Loucy (cell line): ENCODE data around the gene TBCC.

Experiments used
- H2AFZ ChIP-seq: fragments of 200-600 bp; sonication (generic); 2 replicates; pipeline ENCODE4 v1.6.0; 2016; ENCODE audit warnings: antibody characterized with exemption, mild to moderate bottlenecking, low read length, moderate library complexity
- H3F3A ChIP-seq: fragments of 200-600 bp; 2 replicates; pipeline ENCODE4 v1.6.0; 2016; ENCODE audit warnings: antibody characterized with exemption, low read depth, mild to moderate bottlenecking
- H3K27me3 ChIP-seq: fragments of 200-600 bp; sonication (generic); 2 replicates; pipeline ENCODE4 v1.6.1; 2014; ENCODE audit warnings: low read length, mild to moderate bottlenecking; ENCODE audit not compliant: insufficient read depth, poor library complexity, severe bottlenecking
- H3K36me3 ChIP-seq: fragments of 200-600 bp; sonication (generic); 2 replicates; pipeline ENCODE4 v1.6.1; 2016; ENCODE audit warnings: low read length; ENCODE audit not compliant: insufficient read depth
- H3K4me1 ChIP-seq: fragments of 200-600 bp; sonication (generic); 2 replicates; pipeline ENCODE4 v1.5.1; 2014; ENCODE audit warnings: low read length, mild to moderate bottlenecking; ENCODE audit not compliant: insufficient read depth, poor library complexity, severe bottlenecking
- H3K4me2 ChIP-seq: fragments of 200-600 bp; sonication (generic); 2 replicates; pipeline ENCODE4 v1.6.0; 2014; ENCODE audit warnings: antibody characterized with exemption, low read length, low read depth, mild to moderate bottlenecking; ENCODE audit not compliant: poor library complexity, severe bottlenecking
- H3K4me3 ChIP-seq: fragments of 200-600 bp; sonication (generic); 2 replicates; pipeline ENCODE4 v1.5.1; 2014; ENCODE audit warnings: low read length, mild to moderate bottlenecking, mixed read lengths; ENCODE audit not compliant: poor library complexity, severe bottlenecking
- H3K79me2 ChIP-seq: fragments of 200-600 bp; sonication (generic); 2 replicates; pipeline ENCODE4 v1.6.1; 2014; ENCODE audit warnings: low read length; ENCODE audit not compliant: insufficient read depth
- H3K9ac ChIP-seq: fragments of 200-600 bp; sonication (generic); 2 replicates; pipeline ENCODE4 v1.6.0; 2014; ENCODE audit warnings: mild to moderate bottlenecking, low read depth, low read length, moderate library complexity; ENCODE audit not compliant: poor library complexity, severe bottlenecking
- H3K9me2 ChIP-seq: fragments of 200-600 bp; sonication (generic); replicated peaks from 2 replicates; pipeline ENCODE4 v1.6.1; 2016; ENCODE audit warnings: low read depth, low read length, mixed read lengths
- H3K9me3 ChIP-seq: fragments of 200-600 bp; sonication (generic); 2 replicates; pipeline ENCODE4 v1.6.1; 2014; ENCODE audit warnings: mild to moderate bottlenecking, antibody characterized with exemption, low read length, low read depth; ENCODE audit not compliant: insufficient read depth
- H4K20me1 ChIP-seq: fragments of 200-600 bp; sonication (generic); 2 replicates; pipeline ENCODE4 v1.6.0; 2014; ENCODE audit warnings: antibody characterized with exemption, low read length, mild to moderate bottlenecking; ENCODE audit not compliant: insufficient read depth, poor library complexity, severe bottlenecking
- EZH2phosphoT487 ChIP-seq: fragments of 200-600 bp; IDR thresholded peaks from 2 replicates; pipeline ENCODE4 v1.6.1; 2018; ENCODE audit warnings: antibody characterized with exemption, mild to moderate bottlenecking, moderate library complexity, borderline replicate concordance
- TF ChIP-seq, protein P1 (sequence below): fragments of 200-600 bp; sonication (generic); conservative IDR thresholded peaks from 2 replicates; pipeline ENCODE4 v1.5.1; 2014; ENCODE audit warnings: mild to moderate bottlenecking, antibody characterized with exemption, low read length

Gene TBCC

GRCh38 chr6:42766163-42766670 lies 20.3 kb upstream of the TBCC start:
- peaks cover 4% of the 10 kb centered on the region for H3K4me1 ChIP-seq
- no peak overlapping the region for H3K4me2 ChIP-seq
- no peaks in the 10 kb centered on the region; the same call in 1 of the 2 replicates for H3F3A ChIP-seq
- no peaks in the 10 kb centered on the region for H3K9me3 ChIP-seq
- H3K4me3 ChIP-seq = no peak overlapping the region
- H3K27me3 ChIP-seq = no peaks in the 10 kb centered on the region
- no peaks in the 10 kb centered on the region for H3K36me3 ChIP-seq
- H4K20me1 ChIP-seq = no peaks in the 10 kb centered on the region
- no peak overlapping the region for H2AFZ ChIP-seq
- TF ChIP-seq EZH2phosphoT487 = no peak
- TF ChIP-seq, protein P1, sequence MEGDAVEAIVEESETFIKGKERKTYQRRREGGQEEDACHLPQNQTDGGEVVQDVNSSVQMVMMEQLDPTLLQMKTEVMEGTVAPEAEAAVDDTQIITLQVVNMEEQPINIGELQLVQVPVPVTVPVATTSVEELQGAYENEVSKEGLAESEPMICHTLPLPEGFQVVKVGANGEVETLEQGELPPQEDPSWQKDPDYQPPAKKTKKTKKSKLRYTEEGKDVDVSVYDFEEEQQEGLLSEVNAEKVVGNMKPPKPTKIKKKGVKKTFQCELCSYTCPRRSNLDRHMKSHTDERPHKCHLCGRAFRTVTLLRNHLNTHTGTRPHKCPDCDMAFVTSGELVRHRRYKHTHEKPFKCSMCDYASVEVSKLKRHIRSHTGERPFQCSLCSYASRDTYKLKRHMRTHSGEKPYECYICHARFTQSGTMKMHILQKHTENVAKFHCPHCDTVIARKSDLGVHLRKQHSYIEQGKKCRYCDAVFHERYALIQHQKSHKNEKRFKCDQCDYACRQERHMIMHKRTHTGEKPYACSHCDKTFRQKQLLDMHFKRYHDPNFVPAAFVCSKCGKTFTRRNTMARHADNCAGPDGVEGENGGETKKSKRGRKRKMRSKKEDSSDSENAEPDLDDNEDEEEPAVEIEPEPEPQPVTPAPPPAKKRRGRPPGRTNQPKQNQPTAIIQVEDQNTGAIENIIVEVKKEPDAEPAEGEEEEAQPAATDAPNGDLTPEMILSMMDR = no peak
- no peaks in the 10 kb centered on the region for H3K79me2 ChIP-seq
- H3K9ac ChIP-seq = no peak overlapping the region
- H3K9me2 ChIP-seq = no peaks in the 10 kb centered on the region

- TF ChIP-seq, protein P1 = no peak
- TF ChIP-seq EZH2phosphoT487 = no peak
- Histone ChIP-seq H3K4me1 (no peaks in the 10 kb centered on the region), H4K20me1 (no peaks in the 10 kb centered on the region), H3K9ac (no peak overlapping the region), H3K4me2 (no peak overlapping the region), H3K36me3 (no peaks in the 10 kb centered on the region), H3K9me2 (no peaks in the 10 kb centered on the region), H3K79me2 (no peaks in the 10 kb centered on the region), H3K9me3 (no peaks in the 10 kb centered on the region), H2AFZ (no peak overlapping the region), H3F3A (no peaks in the 10 kb centered on the region; the same call in 1 of the 2 replicates), H3K27me3 (no peaks in the 10 kb centered on the region), H3K4me3 (no peak overlapping the region)
Observed at GRCh38 chr6:42764911-42765648, 19.2 kb upstream of the TBCC start.

DNA sequence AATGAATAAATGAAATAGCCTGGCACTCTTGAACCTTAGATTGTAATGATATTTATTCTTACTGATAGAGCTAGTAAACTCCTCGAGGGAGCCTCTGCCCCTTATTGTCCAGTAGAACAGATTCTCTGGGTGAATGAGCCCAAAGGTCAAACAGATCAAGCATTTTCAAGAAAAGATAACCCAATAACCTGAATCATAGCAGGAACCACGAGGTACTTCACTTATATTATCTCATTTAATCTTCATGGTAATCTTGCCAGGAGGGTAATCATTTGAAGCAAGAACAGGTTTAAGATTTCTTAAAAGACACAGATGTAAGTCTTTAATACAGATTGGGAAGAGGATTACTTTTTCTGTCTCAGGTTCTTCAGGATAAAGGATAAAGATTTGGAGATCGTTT lies 17.0 kb upstream of the TBCC start:
- no peaks in the 10 kb centered on the region for H3K9me2 ChIP-seq

More for the DNA sequence above, 17.0 kb upstream of the TBCC start:
- Histone ChIP-seq H3K4me3 (no peak overlapping the region), H3K27me3 (no peaks in the 10 kb centered on the region), H2AFZ (no peak overlapping the region), H3K79me2 (no peaks in the 10 kb centered on the region), H4K20me1 (no peaks in the 10 kb centered on the region), H3K9ac (no peak overlapping the region), H3F3A (no peaks in the 10 kb centered on the region), H3K4me1 (no peaks in the 10 kb centered on the region), H3K9me3 (no peaks in the 10 kb centered on the region), H3K4me2 (no peak overlapping the region), H3K36me3 (no peaks in the 10 kb centered on the region)
- TF ChIP-seq, protein P1 = no peak
- no peak for TF ChIP-seq EZH2phosphoT487
